Activated CD8-positive, alpha-beta memory T cell treated with anti-CD3 and anti-CD28 coated beads, Interleukin-2, amount 10 ng/mL, durations not matched to agents 7 days and 5 days (primary cell): Measurements from ENCODE around the gene EFCAB11. TPM values are rescaled to one million over a fixed set of nuclear protein-coding genes. Genes with fewer than 3 reads are reported as not detected.
A peak's percentile ranks its signal among the peaks of the same experiment; 100 is the strongest.

Experiments used
- ATAC-seq: fragments of 150-1000 bp; cut with Tn5 transposase; one replicate; pipeline ENCODE4 v1.10.0; 2021; ENCODE audit warnings: moderate library complexity
- CTCF ChIA-PET: fragments of 350-600 bp; sonication (Branson Sonifier 250); formaldehyde crosslinking; loops from one replicate; lab custom pipeline; 2021; ENCODE audit warnings: antibody characterized with exemption; lab: Charles Lee
- DNase-seq: peaks from one replicate; pipeline ENCODE4 v3.0.0-alpha.2; 2020
- H3K27ac Mint-ChIP-seq: one replicate; pipeline ENCODE4 v1.8.0; 2021; ENCODE audit warnings: mild to moderate bottlenecking, mixed read lengths
- H3K27me3 Mint-ChIP-seq: one replicate; pipeline ENCODE4 v1.8.0; 2021; ENCODE audit warnings: mixed read lengths
- H3K36me3 Mint-ChIP-seq: one replicate; pipeline ENCODE4 v1.8.0; 2021; ENCODE audit warnings: mild to moderate bottlenecking, mixed read lengths
- H3K4me1 Mint-ChIP-seq: one replicate; pipeline ENCODE4 v1.8.0; 2021; ENCODE audit warnings: mixed read lengths
- H3K4me3 Mint-ChIP-seq: one replicate; pipeline ENCODE4 v1.8.0; 2021; ENCODE audit warnings: mild to moderate bottlenecking, moderate library complexity, mixed read lengths
- H3K9me3 Mint-ChIP-seq: one replicate; pipeline ENCODE4 v1.8.0; 2022; ENCODE audit warnings: low read depth, mixed read lengths
- total RNA-seq, 2 experiments: library from RNA; stranded (reverse); gene quantifications; one replicate each; pipeline ENCODE4 v1.2.3, GENCODE V29; 2021

The EFCAB11 gene
- total RNA-seq, 2 experiments from 2014 or later: 11.3 to 12.4 TPM

GRCh38 chr14:89775151-89775550, 179.4 kb downstream of the EFCAB11 start:
- DNase-seq (no peak), ATAC-seq (no peak)
- H3K9me3 Mint-ChIP-seq: peaks cover 3% of the 10 kb centered on the region
- H3K27ac Mint-ChIP-seq: no peak overlapping the region
- H3K4me1 Mint-ChIP-seq: peaks cover 24% of the 10 kb centered on the region
- peaks cover 15% of the 10 kb centered on the region for H3K27me3 Mint-ChIP-seq
- H3K36me3 Mint-ChIP-seq: no peaks in the 10 kb centered on the region
- CTCF ChIA-PET: interaction anchor here (0.7 to 1.4 kb wide), 2 partner anchors 12 to 708 kb away, joined by 3 read pairs; no protein-coding TSS in a partner anchor
- no peak overlapping the region for H3K4me3 Mint-ChIP-seq

GRCh38 chr14:89773644-89774316, 180.8 kb downstream of the EFCAB11 start:
- Mint-ChIP-seq H3K36me3 (no peaks in the 10 kb centered on the region), H3K27me3 (peaks cover 15% of the 10 kb centered on the region), H3K4me1 (peaks cover 24% of the 10 kb centered on the region), H3K4me3 (peak overlapping the region; percentile 25), H3K27ac (peak overlapping the region; percentile 66), H3K9me3 (no peaks in the 10 kb centered on the region)
- DNase-seq (peak; percentile 84), ATAC-seq (peak; percentile 90)
- CTCF ChIA-PET: interaction anchor here (0.9 to 2.1 kb wide), 4 partner anchors 9 to 746 kb away, joined by 3 to 10 read pairs (median 4); no protein-coding TSS in a partner anchor

GRCh38 chr14:89773151-89773550, 181.4 kb downstream of the EFCAB11 start:
- peaks cover 24% of the 10 kb centered on the region for H3K4me1 Mint-ChIP-seq
- no peak overlapping the region for H3K27ac Mint-ChIP-seq
- no peak for DNase-seq
- no peaks in the 10 kb centered on the region for H3K36me3 Mint-ChIP-seq
- ATAC-seq: peak; percentile 6
- no peaks in the 10 kb centered on the region for H3K9me3 Mint-ChIP-seq
- H3K27me3 Mint-ChIP-seq: peaks cover 15% of the 10 kb centered on the region
- H3K4me3 Mint-ChIP-seq: no peak overlapping the region
- CTCF ChIA-PET: interaction anchor here (0.7 to 2.1 kb wide), 3 partner anchors 8 to 746 kb away, joined by 3 to 10 read pairs (median 4); no protein-coding TSS in a partner anchor

- Mint-ChIP-seq H3K9me3 (no peaks in the 10 kb centered on the region), H3K4me3 (no peak overlapping the region), H3K4me1 (peaks cover 36% of the 10 kb centered on the region), H3K27ac (no peak overlapping the region), H3K36me3 (no peaks in the 10 kb centered on the region), H3K27me3 (peaks cover 15% of the 10 kb centered on the region)
- ATAC-seq (no peak), DNase-seq (no peak)
- CTCF ChIA-PET: no interaction called here
Measured at GRCh38 chr14:89771251-89771650, 183.3 kb downstream of the EFCAB11 start.

- peaks cover 21% of the 10 kb centered on the region for H3K4me1 Mint-ChIP-seq
- H3K4me3 Mint-ChIP-seq: no peak overlapping the region
- ATAC-seq (peak; percentile 95), DNase-seq (peak; percentile 79)
- H3K27me3 Mint-ChIP-seq: peaks cover 12% of the 10 kb centered on the region
- CTCF ChIA-PET: interaction anchor here (0.8 to 3.3 kb wide), 7 partner anchors 47 to 741 kb away, joined by 3 to 10 read pairs (median 4); no protein-coding TSS in a partner anchor
- H3K36me3 Mint-ChIP-seq: no peaks in the 10 kb centered on the region
- no peak overlapping the region for H3K27ac Mint-ChIP-seq
- H3K9me3 Mint-ChIP-seq: no peaks in the 10 kb centered on the region
Measured at GRCh38 chr14:89767861-89768268, 186.7 kb downstream of the EFCAB11 start.

GRCh38 chr14:89767131-89767530, 187.4 kb downstream of the EFCAB11 start:
- DNase-seq (no peak), ATAC-seq (no peak)
- H3K4me3 Mint-ChIP-seq: no peak overlapping the region
- H3K9me3 Mint-ChIP-seq: no peaks in the 10 kb centered on the region
- peaks cover 8% of the 10 kb centered on the region for H3K27me3 Mint-ChIP-seq
- peak overlapping the region; percentile 52 for H3K27ac Mint-ChIP-seq
- H3K4me1 Mint-ChIP-seq: peaks cover 17% of the 10 kb centered on the region
- no peaks in the 10 kb centered on the region for H3K36me3 Mint-ChIP-seq
- CTCF ChIA-PET: interaction anchor here (0.8 to 3.3 kb wide), 9 partner anchors 46 to 740 kb away, joined by 3 to 10 read pairs (median 4); no protein-coding TSS in a partner anchor

- no peak for DNase-seq
- CTCF ChIA-PET: interaction anchor here (1.0 to 3.3 kb wide), 2 partner anchors 8 to 44 kb away, joined by 4 to 10 read pairs; no protein-coding TSS in a partner anchor
- no peaks in the 10 kb centered on the region for H3K9me3 Mint-ChIP-seq
- no peak overlapping the region for H3K4me3 Mint-ChIP-seq
- H3K27ac Mint-ChIP-seq: no peak overlapping the region
- H3K27me3 Mint-ChIP-seq: no peaks in the 10 kb centered on the region
- H3K4me1 Mint-ChIP-seq: peaks cover 12% of the 10 kb centered on the region
- ATAC-seq: no peak
- H3K36me3 Mint-ChIP-seq: no peaks in the 10 kb centered on the region
Measured at GRCh38 chr14:89765346-89765745, 189.2 kb downstream of the EFCAB11 start.

GRCh38 chr14:89760086-89760485, 194.4 kb downstream of the EFCAB11 start:
- DNase-seq: no peak
- ATAC-seq: no peak
- Mint-ChIP-seq H3K27ac (no peak overlapping the region), H3K27me3 (no peaks in the 10 kb centered on the region), H3K9me3 (peaks cover 3% of the 10 kb centered on the region), H3K36me3 (peaks cover 7% of the 10 kb centered on the region), H3K4me3 (no peak overlapping the region), H3K4me1 (peaks cover 4% of the 10 kb centered on the region)
- CTCF ChIA-PET: no interaction called here

- Mint-ChIP-seq H3K4me1 (peaks cover 5% of the 10 kb centered on the region), H3K9me3 (peaks cover 6% of the 10 kb centered on the region), H3K36me3 (peaks cover 9% of the 10 kb centered on the region), H3K27ac (no peak overlapping the region), H3K27me3 (no peaks in the 10 kb centered on the region), H3K4me3 (no peak overlapping the region)
- DNase-seq: no peak
- CTCF ChIA-PET: no interaction called here
- no peak for ATAC-seq
Measured at GRCh38 chr14:89757313-89757939, 197.1 kb downstream of the EFCAB11 start.

GRCh38 chr14:89755816-89756215, 198.7 kb downstream of the EFCAB11 start:
- Mint-ChIP-seq H3K4me3 (no peak overlapping the region), H3K4me1 (peaks cover 16% of the 10 kb centered on the region), H3K27me3 (no peaks in the 10 kb centered on the region), H3K27ac (no peak overlapping the region), H3K36me3 (peaks cover 9% of the 10 kb centered on the region), H3K9me3 (peaks cover 6% of the 10 kb centered on the region)
- CTCF ChIA-PET: no interaction called here
- DNase-seq (no peak), ATAC-seq (no peak)

- peaks cover 6% of the 10 kb centered on the region for H3K9me3 Mint-ChIP-seq
- DNase-seq (no peak), ATAC-seq (no peak)
- CTCF ChIA-PET: no interaction called here
- H3K36me3 Mint-ChIP-seq: peaks cover 11% of the 10 kb centered on the region
- no peaks in the 10 kb centered on the region for H3K27me3 Mint-ChIP-seq
- H3K4me3 Mint-ChIP-seq: no peak overlapping the region
- H3K4me1 Mint-ChIP-seq: peaks cover 25% of the 10 kb centered on the region
- H3K27ac Mint-ChIP-seq: no peak overlapping the region
Measured at GRCh38 chr14:89753828-89754412, 200.6 kb downstream of the EFCAB11 start.

GRCh38 chr14:89750908-89751392, 203.6 kb downstream of the EFCAB11 start:
- CTCF ChIA-PET: interaction anchor here (1.2 to 1.7 kb wide), 2 partner anchors 22 to 243 kb away, joined by 3 read pairs; no protein-coding TSS in a partner anchor
- peak overlapping the region; percentile 21 for H3K27ac Mint-ChIP-seq
- ATAC-seq: peak; percentile 36
- H3K27me3 Mint-ChIP-seq: no peaks in the 10 kb centered on the region
- no peak for DNase-seq
- H3K4me3 Mint-ChIP-seq: no peak overlapping the region
- H3K36me3 Mint-ChIP-seq: peaks cover 9% of the 10 kb centered on the region
- H3K4me1 Mint-ChIP-seq: peaks cover 21% of the 10 kb centered on the region
- peaks cover 7% of the 10 kb centered on the region for H3K9me3 Mint-ChIP-seq

GRCh38 chr14:89750281-89750755, 204.2 kb downstream of the EFCAB11 start:
- H3K4me1 Mint-ChIP-seq: peaks cover 21% of the 10 kb centered on the region
- ATAC-seq (no peak), DNase-seq (no peak)
- H3K9me3 Mint-ChIP-seq: peaks cover 13% of the 10 kb centered on the region
- CTCF ChIA-PET: interaction anchor here (1.2 kb wide), 1 partner anchor 242 kb away, joined by 3 read pairs; no protein-coding TSS in a partner anchor
- H3K27me3 Mint-ChIP-seq: no peaks in the 10 kb centered on the region
- no peak overlapping the region for H3K4me3 Mint-ChIP-seq
- peaks cover 11% of the 10 kb centered on the region for H3K36me3 Mint-ChIP-seq
- H3K27ac Mint-ChIP-seq: no peak overlapping the region
